HG03175 (cell line): Measurements from ENCODE around the gene ASGR1.
"Not testable (repeated sequence)": the region's sequence is repeated elsewhere in the genome, so short reads cannot be mapped to it uniquely, and the experiment has no call there.

ENCODE experiments used
- ATAC-seq: cut with Tn5 transposase; IDR thresholded peaks from one replicate; pipeline ENCODE4 v1.9.1; 2021; ENCODE audit warnings: mild to moderate bottlenecking, moderate library complexity; ENCODE audit not compliant: unreplicated experiment

The ASGR1 gene

DNA sequence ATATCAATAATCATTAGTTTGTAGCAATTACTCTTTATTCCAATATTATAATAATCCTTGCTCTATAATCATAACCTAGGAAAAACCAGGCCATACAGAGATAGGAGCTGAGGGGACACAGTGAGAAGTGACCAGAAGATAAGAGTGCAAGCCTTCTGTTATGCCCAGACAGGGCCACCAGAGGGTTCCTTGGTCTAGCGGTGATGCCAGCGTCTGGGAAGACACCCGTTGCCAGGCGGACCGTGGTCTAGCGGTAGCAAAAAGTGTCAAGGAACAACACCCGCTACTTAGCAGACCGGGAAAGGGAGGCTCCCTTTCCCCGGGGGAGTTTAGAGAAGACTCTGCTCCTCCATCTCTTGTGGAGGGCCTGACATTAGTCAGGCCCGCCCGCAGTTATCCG lies 52.8 kb downstream of the ASGR1 start:
- ATAC-seq: not testable (repeated sequence)

DNA sequence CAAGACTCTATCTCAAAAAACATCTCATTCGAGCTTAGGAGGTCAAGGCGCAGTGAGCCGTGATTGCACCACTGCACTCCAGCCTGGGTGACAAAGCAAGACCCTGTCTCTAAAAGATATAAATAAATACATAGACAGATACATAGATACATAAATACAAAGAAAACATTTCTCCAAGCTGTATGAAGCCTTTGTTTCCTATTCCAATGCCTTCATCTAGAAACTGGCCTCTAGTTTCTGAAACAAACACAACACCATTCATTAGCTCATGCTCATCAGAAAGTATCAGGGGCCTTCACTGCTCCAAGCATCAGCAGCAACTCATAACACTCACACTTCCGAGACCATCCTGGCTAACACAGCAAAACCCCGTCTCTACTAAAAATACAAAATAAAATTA lies 54.2 kb downstream of the ASGR1 start:
- ATAC-seq: no peak

DNA sequence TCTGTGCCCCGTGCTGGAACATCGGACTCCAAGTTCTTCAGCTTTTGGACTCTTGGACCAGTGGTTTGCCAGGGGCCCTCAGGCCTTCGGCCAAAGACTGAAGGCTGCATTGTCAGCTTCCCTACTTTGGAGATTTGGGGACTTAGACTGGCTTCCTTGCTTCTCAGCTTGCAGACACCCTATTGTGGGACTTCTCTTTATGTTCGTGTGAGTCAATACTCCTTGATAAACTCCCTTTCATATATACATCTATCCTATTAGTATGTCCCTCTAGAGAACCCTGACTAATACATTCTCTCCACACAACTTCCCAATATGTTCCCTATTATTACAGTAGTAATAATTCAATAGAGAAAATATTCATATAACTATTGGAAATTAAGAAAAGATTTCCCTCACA lies 55.3 kb downstream of the ASGR1 start:
- no peak for ATAC-seq
